ENCODE results near the gene AFF2.

DNA sequence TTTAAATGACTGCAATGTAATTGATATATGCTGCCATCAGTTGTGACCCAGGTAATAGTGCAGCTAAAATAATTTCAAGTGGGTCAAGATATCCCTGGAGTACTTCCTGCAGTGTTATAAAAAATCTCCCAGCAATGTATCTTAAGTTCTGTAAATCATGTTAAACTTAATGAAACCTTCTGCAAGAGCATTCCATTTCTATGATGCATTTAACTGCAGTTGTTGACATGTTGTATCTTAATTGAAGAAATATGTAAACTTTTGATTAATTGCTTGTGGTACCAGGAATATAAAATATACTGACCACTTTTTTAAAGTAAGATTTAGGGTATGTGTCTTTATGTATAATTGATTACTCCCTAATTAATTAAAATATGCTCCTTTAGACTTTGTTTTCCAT is 213.6 kb downstream of the AFF2 start:
- no peak for TF ChIP-seq EZH2 (IDR thresholded peaks at IDR 0.05; ENCODE audit: insufficient read depth, poor library complexity, severe bottlenecking)
- TF ChIP-seq EZH2phosphoT487 (IDR thresholded peaks at IDR 0.05; ENCODE audit: insufficient read depth, low read depth): no peak
